Heart left ventricle (tissue), 16 donors: Measurements from ENCODE around the gene BICD2. TPM values are rescaled to one million over a fixed set of nuclear protein-coding genes. Genes with fewer than 3 reads are reported as not detected.
"Not testable (repeated sequence)": the region's sequence is repeated elsewhere in the genome, so short reads cannot be mapped to it uniquely, and the experiment has no call there.

Experiments
- ATAC-seq, 4 donors: fragments of 200-7000 bp; cut with Tn5 transposase; one replicate each; pipeline ENCODE4 v1.9.1; 2020 to 2022; ENCODE audit warnings: moderate library complexity in 4 of 4, mild to moderate bottlenecking in 3 of 4, moderate number of reproducible peaks in 1 of 4
- DNase-seq, 5 donors: peaks; one replicate each; pipeline ENCODE4 v3.0.0-alpha.2; 2020
- H3K27ac ChIP-seq, 12 donors: fragments of 200-600 bp; sonication (generic) in 4 of 12; one replicate each; pipeline versions ENCODE4 v1.5.0 to v1.8.0; 2016 to 2022; ENCODE audit warnings: mild to moderate bottlenecking in 2 of 12
- H3K27me3 ChIP-seq, 9 donors: fragments of 200-600 bp; sonication (generic) in 2 of 9; one replicate each; pipeline versions ENCODE4 v1.5.1 to v1.8.0; 2016 to 2022; ENCODE audit warnings: mild to moderate bottlenecking in 3 of 9
- H3K36me3 ChIP-seq, 9 donors: fragments of 200-600 bp; sonication (generic) in 2 of 9; one replicate each; pipeline versions ENCODE4 v1.5.0 to v1.8.0; 2018 to 2022; ENCODE audit warnings: mild to moderate bottlenecking in 2 of 9
- H3K4me1 ChIP-seq, 12 donors: fragments of 200-600 bp; sonication (generic) in 4 of 12; one replicate each; pipeline versions ENCODE4 v1.5.0 to v1.8.0; 2016 to 2022; ENCODE audit warnings: mild to moderate bottlenecking in 3 of 12
- H3K4me3 ChIP-seq, 12 donors: fragments of 200-600 bp; sonication (generic) in 4 of 12; one replicate each; pipeline versions ENCODE4 v1.5.0 to v1.8.0; 2017 to 2022; ENCODE audit warnings: mild to moderate bottlenecking in 9 of 12, moderate library complexity in 4 of 12
- H3K9me3 ChIP-seq, 12 donors: fragments of 200-600 bp; sonication (generic) in 4 of 12; one replicate each; pipeline versions ENCODE4 v1.5.0 to v1.8.0; 2016 to 2022; ENCODE audit warnings: mild to moderate bottlenecking in 1 of 12
- CTCF ChIP-seq, 12 donors: fragments of 200-600 bp; sonication (generic) in 4 of 12; IDR thresholded peaks; one replicate each; pipeline versions ENCODE4 v1.5.0 to v1.8.0; 2018 to 2022; ENCODE audit warnings: antibody characterized with exemption in 12 of 12, mild to moderate bottlenecking in 5 of 12
- POLR2A ChIP-seq, 2 donors: fragments of 450-650 bp; IDR thresholded peaks; one replicate each; pipeline ENCODE4 v1.6.1; 2017; ENCODE audit warnings: antibody characterized with exemption in 2 of 2, mild to moderate bottlenecking in 2 of 2, moderate library complexity in 2 of 2
- WGBS, 4 donors: extraction: QIAGEN DNeasy Blood & Tissue Kit in 2 of 4; methylation state at CpG; one replicate each; pipeline versions ENCODE4 v1.1.5 to v1.1.7; 2013 to 2018; 5-methylcytosine and 5-hydroxymethylcytosine counted together
- intact Hi-C, 10 donors: fragments of 100-400 bp; cut with DNase I; formaldehyde crosslinking; loops; one replicate each; pipeline versions ENCODE4 v1.11.1 to v1.14.2; 2022
- polyA plus RNA-seq, 2 donors: library from polyadenylated mRNA; stranded (reverse); fragments of 200-250 nt; gene quantifications; one replicate each; pipeline ENCODE4 v1.2.3, GENCODE V29; 2013
- total RNA-seq, 9 donors: library from RNA; depleted of rRNA in 2 of 9; stranded (reverse); fragments of >200 nt in 2 of 9; fragmentation: NEBNext Ultra II Directional in 3 of 9; extraction: Animal tissue kit (Norgen Biotek cat#: 25700) in 3 of 9; gene quantifications; one replicate each; pipeline versions ENCODE4 v1.1.0 to v1.2.4, GENCODE V29; 2016 to 2023
- donor health status: ischemic (EF 13 %, LVEDD 7.1; RV severe dilation, severe dysfunction).
- donor health status: healthy with polysubstance abuse.
- donor health status: DM: no; HTN: yes; CAD: no.
- donor health status: DM: no; HTN: no; CAD: no.
- donor health status: ischemic (EF 25% LVEDD 6.9; RV normal size, moderate dysfunction).
- donor health status: ischemic (EF 25% LVEDD 5.7; RV mildly dilated, moderate dysfunction).
- donor health status: healthy.
- donor health status: DM: yes; HTN: yes; CAD: no.
- donor health status: ischemic (EF 35%, LVEDD 5.7; RV mildly dilated, moderate dysfunction).
- donor health status: nonischemic (EF 11% LVEDD 7.7; RV severe dilation, severe dysfunction).
- donor health status: DM: yes; HTN: yes; CAD: no.
- donor health status: PGD.
- donor health status: ischemic (EF 29% LVEDD 5.4; RV normal size, mild dysfunction).
- donor health status: nonischemic (EF 23%, LVEDD 6.1; RV moderate dilation, normal function).

The BICD2 gene
- total and polyA plus RNA-seq, 11 donors, result 17.6 to 56.7 (median 35.9) TPM

GRCh38 chr9:92770360-92770995 is 5.8 kb upstream of the BICD2 start:
- intact Hi-C loops, result loop anchor here in 1 of 10 donors (5.0 kb wide), 1 partner anchor 53 kb away; no protein-coding TSS in a partner anchor
- 45 to 53% (median 49%) methylated on average over 7 of the region's 7 CpGs for WGBS, 4 donors
- Histone ChIP-seq H3K9me3 (no peaks in the 10 kb centered on the region), H3K4me3 (no peak overlapping the region), H3K36me3 (no peaks in the 10 kb centered on the region), H3K27ac (peak overlapping the region in 9 of 12 donors; percentile 42 to 72 (median 60)), H3K27me3 (no peaks in the 10 kb centered on the region), H3K4me1 (peaks cover 3 to 36% (median 24%) of the 10 kb centered on the region in 12 donors)
- ATAC-seq (peak in 3 of 4 donors; percentile 4 to 19 (median 18)), DNase-seq (peak in 1 of 5 donors; percentile 30)
- TF ChIP-seq POLR2A (IDR thresholded peaks at IDR 0.05) (no peak), CTCF (IDR thresholded peaks at IDR 0.05) (peak in 1 of 12 donors; percentile 10)

- no peaks in the 10 kb centered on the region for H3K36me3 ChIP-seq
- no peak overlapping the region for H3K4me3 ChIP-seq
- WGBS, 4 donors, result 18 to 39% (median 37%) methylated on average over 2 of the region's 2 CpGs
- DNase-seq (no peak), ATAC-seq (peak in 3 of 4 donors; percentile 7 to 32 (median 15))
- peak overlapping the region in 9 of 12 donors; percentile 42 to 72 (median 60) for H3K27ac ChIP-seq
- TF ChIP-seq POLR2A (IDR thresholded peaks at IDR 0.05) (no peak), CTCF (IDR thresholded peaks at IDR 0.05) (no peak)
- H3K4me1 ChIP-seq, result peaks cover 3 to 37% (median 25%) of the 10 kb centered on the region in 12 donors
- H3K27me3 ChIP-seq, result no peaks in the 10 kb centered on the region
- intact Hi-C loops, result loop anchor here in 4 of 10 donors (2.0 to 10.0 kb wide), 5 partner anchors 21 to 445 kb away; partner anchors contain the start of genes CENPP (in 1 of the 4), IPPK (in 1 of the 4) and NOL8 (in 1 of the 4)
- no peaks in the 10 kb centered on the region for H3K9me3 ChIP-seq
Observed at GRCh38 chr9:92769990-92770359, 5.3 kb upstream of the BICD2 start.

DNA sequence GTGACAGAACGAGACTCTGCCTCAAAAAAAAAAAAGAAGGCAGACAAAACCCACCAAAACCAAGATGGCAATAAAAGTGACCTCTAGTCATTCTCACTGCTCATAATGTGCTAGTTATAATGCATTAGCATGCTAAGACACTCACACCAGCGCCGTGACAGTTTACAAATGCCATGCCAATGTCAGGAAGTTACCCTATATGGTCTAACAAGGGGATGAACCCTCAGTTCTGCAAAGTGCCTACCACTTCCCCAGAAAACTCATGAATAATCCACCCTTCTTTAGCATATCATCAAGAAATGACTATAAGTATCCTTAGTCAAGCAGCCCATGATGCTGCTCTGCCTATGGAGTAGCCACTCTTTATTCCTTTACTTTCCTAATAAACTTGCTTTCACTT is 4.7 kb upstream of the BICD2 start:
- Histone ChIP-seq H3K4me1 (peaks cover 3 to 37% (median 25%) of the 10 kb centered on the region in 12 donors), H3K36me3 (no peaks in the 10 kb centered on the region), H3K9me3 (no peaks in the 10 kb centered on the region), H3K27ac (peak overlapping the region in 7 of 12 donors; percentile 31 to 72 (median 57)), H3K27me3 (no peaks in the 10 kb centered on the region), H3K4me3 (no peak overlapping the region)
- ATAC-seq, result no peak
- intact Hi-C loops, result loop anchor here in 4 of 10 donors (2.0 to 10.0 kb wide), 4 partner anchors 22 to 444 kb away; partner anchors contain the start of genes CENPP (in 1 of the 4), IPPK (in 1 of the 4) and NOL8 (in 1 of the 4)
- 52 to 64% (median 54%) methylated on average over 3 of the region's 3 CpGs for WGBS, 4 donors
- no peak for TF ChIP-seq CTCF (IDR thresholded peaks at IDR 0.05)
- TF ChIP-seq POLR2A (IDR thresholded peaks at IDR 0.05), result no peak
- DNase-seq, result no peak

DNA sequence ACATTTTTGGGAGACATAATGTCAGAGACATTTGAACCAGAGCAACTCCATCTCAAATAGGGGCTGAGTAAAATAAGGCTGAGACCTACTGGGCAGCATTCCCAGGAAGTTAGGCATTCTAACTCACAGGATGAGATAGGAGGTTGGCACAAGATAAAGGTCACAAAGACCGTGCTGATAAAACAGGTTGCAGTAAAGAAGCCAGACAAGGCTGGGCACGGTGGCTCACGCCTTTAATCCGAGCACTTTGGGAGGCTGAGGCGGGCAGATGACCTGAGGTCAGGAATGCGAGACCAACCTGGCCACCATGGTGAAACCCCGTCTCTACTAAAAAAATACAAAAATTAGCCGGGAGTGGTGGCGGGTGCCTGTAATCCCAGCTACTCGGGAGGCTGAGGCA is 4.2 kb upstream of the BICD2 start:
- 53 to 64% (median 60%) methylated on average over 10 of the region's 10 CpGs for WGBS, 4 donors
- H3K36me3 ChIP-seq, ATAC-seq, H3K9me3 ChIP-seq, H3K27me3 ChIP-seq, H3K4me3 ChIP-seq: not testable (repeated sequence)
- intact Hi-C loops, result loop anchor here in 4 of 10 donors (2.0 to 10.0 kb wide), 4 partner anchors 22 to 444 kb away; partner anchors contain the start of genes CENPP (in 1 of the 4), IPPK (in 1 of the 4) and NOL8 (in 1 of the 4)
- DNase-seq, result peak in 1 of 5 donors; percentile 59
- H3K4me1 ChIP-seq, result peaks cover 3 to 40% (median 25%) of the 10 kb centered on the region in 12 donors
- peak overlapping the region in 7 of 12 donors; percentile 31 to 72 (median 57) for H3K27ac ChIP-seq
